H1 (cell line): ENCODE data around the gene CLPTM1L. TPM values are rescaled to one million over a fixed set of nuclear protein-coding genes. Genes with fewer than 3 reads are reported as not detected.

Experiments
- ATF2 ChIP-seq: IDR thresholded peaks from 2 replicates; pipeline ENCODE4 v1.6.1; 2012; ENCODE audit warnings: low read length, inconsistent platforms
- BCL11A ChIP-seq, 2 experiments: IDR thresholded peaks; one replicate each; pipeline ENCODE4 v1.6.1; 2011; ENCODE audit warnings: low read depth in 2 of 2, low read length in 2 of 2, mild to moderate bottlenecking in 2 of 2
- KDM1A ChIP-seq: fragments of 200-600, 300-600 bp; sonication (generic); IDR thresholded peaks from 2 replicates; pipeline ENCODE4 v1.7.1; 2016; ENCODE audit warnings: mild to moderate bottlenecking, low read length, borderline replicate concordance
- PHF8 ChIP-seq: fragments of 200-600 bp; sonication (generic); conservative IDR thresholded peaks from 2 replicates; pipeline ENCODE4 v1.7.1; 2012; ENCODE audit warnings: low read depth, mild to moderate bottlenecking, inconsistent platforms, low read length, moderate library complexity
- SP1 ChIP-seq: IDR thresholded peaks from 2 replicates; pipeline ENCODE4 v1.6.1; 2011; ENCODE audit warnings: low read depth, low read length
- SRF ChIP-seq: IDR thresholded peaks from 2 replicates; pipeline ENCODE4 v1.6.1; 2011; ENCODE audit warnings: mild to moderate bottlenecking, low read depth, low read length, moderate library complexity
- polyA plus RNA-seq, 7 experiments: library from polyadenylated mRNA; depleted of rRNA in 3 of 7; stranded (reverse) in 5 of 7; unstranded in 2 of 7; fragments of >200 nt in 5 of 7; fragments of 200-250 nt in 2 of 7; gene quantifications; 1 replicate in 5 of 7; 2 replicates in 1 of 7; 4 replicates in 1 of 7; pipeline versions ENCODE4 v1.2.1 to v1.2.3, GENCODE V29; 2011 to 2013; ENCODE audit warnings: missing spikeins in 2 of 7, mixed read lengths in 2 of 7
- total RNA-seq: library from RNA; stranded (reverse); fragmentation: NEBNext Ultra II Directional; extraction: Animal tissue kit (Norgen Biotek cat#: 25700); gene quantifications from 2 replicates; pipeline ENCODE4 v1.2.1, GENCODE V29; 2021

Gene CLPTM1L
- total and polyA plus RNA-seq, 2 of the 8 experiments (the other 6 are each of a cell fraction or from before 2014, with no cell fraction given): 102 to 119 TPM

- TF ChIP-seq SP1 (no peak), PHF8 (no peak), BCL11A (IDR thresholded peaks at IDR 0.05; ENCODE audit: low read depth in 2 of 2, low read length in 2 of 2) (no peak), KDM1A (no peak), ATF2 (no peak), SRF (no peak)
- TF ChIP-seq, all 59 proteins: peak for 0
Measured at GRCh38 chr5:1288439-1289335, 56.2 kb downstream of the CLPTM1L start (continued).
